Ecto neural progenitor cell (in vitro differentiated cells): ENCODE data around the gene GPC6.

ENCODE experiments used
- DNase-seq: peaks from one replicate; pipeline ENCODE4 v3.0.0-alpha.2; 2018; ENCODE audit warnings: low spot score

The GPC6 gene

GRCh38 chr13:94119360-94119936 is 892.8 kb downstream of the GPC6 start:
- DNase-seq, result no peak

- no peak for DNase-seq
Measured at GRCh38 chr13:94120878-94121277, 894.3 kb downstream of the GPC6 start.

GRCh38 chr13:94121686-94122085 is 895.1 kb downstream of the GPC6 start:
- DNase-seq, result no peak

DNA sequence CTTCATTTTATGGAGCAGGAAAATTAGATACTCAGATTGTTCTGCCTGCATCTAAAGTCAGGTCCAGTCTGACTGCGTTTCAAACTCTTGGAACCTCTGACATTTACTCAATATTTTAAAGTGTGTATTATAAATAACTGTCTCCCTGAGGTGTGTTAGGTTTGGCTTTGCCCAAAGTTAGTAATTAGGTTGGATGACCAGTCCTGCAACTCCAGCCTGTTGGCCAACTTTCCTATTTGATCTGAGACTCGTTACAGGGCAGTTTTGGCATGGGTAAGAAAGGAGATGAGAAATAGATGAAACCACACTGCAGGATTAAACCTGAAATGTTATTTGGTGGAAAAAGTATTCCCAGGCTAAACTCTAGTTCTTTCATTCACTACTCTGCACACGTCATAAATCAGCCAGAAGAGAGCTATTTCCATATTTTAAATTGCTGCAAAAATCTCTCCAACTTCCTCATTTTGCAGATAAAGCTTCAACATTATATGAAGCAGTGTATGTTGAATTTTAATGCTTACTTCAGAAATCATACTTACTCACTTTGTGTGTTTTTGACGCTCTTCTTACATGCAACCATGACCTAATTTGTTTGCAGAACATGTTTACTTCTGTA is 895.8 kb downstream of the GPC6 start:
- no peak for DNase-seq

- DNase-seq, result no peak
Measured at GRCh38 chr13:94123557-94123956, 897.0 kb downstream of the GPC6 start.

GRCh38 chr13:94128430-94128829 is 901.8 kb downstream of the GPC6 start:
- DNase-seq, result no peak

DNA sequence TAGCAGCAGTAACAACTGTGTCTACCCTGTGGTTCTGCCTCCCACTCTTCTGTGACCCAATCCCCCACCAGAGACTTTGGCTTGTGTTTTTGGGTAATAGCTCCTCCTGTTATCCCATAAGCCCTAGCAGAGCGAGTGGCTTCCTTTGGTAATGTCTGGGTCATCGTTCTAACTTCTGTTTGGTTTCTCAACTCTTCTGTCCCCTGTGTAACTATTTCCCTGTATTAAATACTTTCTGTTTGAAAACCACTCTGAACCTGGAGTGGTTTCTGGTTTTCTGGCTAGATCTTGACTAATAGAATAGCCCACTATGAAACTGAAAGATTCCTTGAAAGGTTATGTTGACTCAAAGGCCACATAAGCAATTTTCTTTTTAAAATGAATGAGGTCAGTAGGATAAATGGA is 902.9 kb downstream of the GPC6 start:
- no peak for DNase-seq

DNA sequence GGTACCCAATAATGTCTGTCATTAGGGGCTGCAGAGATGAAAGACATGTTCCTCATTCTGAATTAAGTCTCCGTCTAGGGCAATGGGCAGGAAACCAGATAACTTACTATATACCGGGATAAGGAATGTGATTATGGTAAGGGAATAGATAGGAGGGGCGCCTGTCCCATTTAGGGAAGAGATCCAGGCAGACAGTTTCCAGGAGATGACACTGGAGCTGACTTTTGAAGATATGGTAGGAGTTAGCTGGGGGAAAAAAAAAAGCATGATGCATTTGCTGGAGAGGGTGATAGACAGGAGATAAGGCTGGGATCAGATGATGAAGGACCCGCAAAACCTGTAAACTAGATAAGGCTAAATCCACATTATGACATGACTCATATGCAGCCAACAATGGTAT is 912.2 kb downstream of the GPC6 start:
- no peak for DNase-seq

DNA sequence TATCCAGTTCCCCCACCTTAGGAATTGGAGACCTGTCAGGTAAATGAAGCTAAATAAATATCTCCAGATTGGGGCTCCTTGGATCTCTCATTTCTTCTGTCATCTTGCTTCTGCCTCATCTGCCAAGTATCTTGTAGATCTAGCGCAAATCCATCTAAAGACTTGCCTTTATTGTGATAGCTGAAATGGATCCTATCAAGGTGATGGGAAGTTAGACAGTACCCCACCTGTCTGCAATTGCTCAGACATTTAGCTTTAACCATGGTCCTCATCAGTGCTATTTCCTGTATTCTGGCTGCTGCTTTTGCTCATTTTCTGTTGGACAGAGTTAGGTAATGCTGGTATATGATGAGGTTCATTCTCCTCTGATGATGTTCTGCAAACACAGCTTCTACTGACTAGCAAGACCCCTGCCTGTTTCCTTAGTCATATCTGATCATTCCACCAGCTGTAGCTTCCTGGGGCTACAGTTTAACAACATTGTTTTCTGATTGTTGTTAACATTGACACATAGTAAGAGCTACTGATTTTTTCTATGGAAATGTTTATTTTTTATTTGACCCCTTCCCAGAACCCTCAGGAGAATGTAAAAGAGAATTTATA is 912.9 kb downstream of the GPC6 start:
- no peak for DNase-seq

GRCh38 chr13:94140027-94140426 is 913.4 kb downstream of the GPC6 start:
- no peak for DNase-seq

GRCh38 chr13:94140511-94140910 is 913.9 kb downstream of the GPC6 start:
- no peak for DNase-seq

- DNase-seq, result no peak
Measured at GRCh38 chr13:94143624-94144350, 917.2 kb downstream of the GPC6 start.

- DNase-seq, result no peak
Measured at GRCh38 chr13:94145966-94146365, 919.4 kb downstream of the GPC6 start.

DNA sequence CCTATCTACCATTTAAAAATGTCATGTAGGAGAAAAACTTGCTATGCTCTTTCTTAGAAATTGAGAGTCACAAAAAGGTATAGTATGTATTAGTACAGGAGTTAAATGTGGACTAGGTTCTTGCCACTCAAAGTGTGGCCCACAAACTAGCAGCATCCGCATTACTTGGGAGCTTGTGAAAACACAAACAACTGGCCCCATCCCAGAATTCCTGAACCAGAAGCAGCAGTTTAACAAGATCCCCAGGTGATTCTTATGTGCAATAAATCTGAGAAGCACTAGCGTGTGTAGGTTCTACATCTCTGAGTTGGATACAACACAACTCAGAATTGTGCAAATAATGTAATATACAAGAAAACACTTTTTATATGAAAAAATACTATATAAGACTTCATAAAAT is 927.0 kb downstream of the GPC6 start:
- no peak for DNase-seq

GRCh38 chr13:94154367-94154766 is 927.8 kb downstream of the GPC6 start:
- DNase-seq, result no peak

GRCh38 chr13:94157705-94158218 is 931.2 kb downstream of the GPC6 start:
- DNase-seq, result no peak

DNA sequence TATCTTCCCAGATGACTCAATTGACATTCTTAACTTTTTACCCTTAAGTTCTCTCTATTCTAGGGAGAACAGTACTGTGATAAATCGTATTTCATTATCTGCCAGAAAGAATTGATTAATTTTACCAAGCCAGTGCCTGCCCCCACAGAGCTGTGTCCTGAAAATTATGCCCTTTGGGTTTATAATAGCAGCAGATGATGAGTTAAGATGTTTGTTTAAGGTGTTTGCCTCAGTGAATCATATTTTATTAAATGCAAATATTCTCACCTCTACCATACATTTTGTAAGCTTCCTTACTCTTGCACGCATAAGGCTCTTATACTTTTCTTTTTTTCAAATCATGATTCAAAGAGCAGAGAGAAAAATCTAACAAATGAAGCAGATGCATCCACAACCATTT is 934.3 kb downstream of the GPC6 start:
- DNase-seq, result no peak

DNA sequence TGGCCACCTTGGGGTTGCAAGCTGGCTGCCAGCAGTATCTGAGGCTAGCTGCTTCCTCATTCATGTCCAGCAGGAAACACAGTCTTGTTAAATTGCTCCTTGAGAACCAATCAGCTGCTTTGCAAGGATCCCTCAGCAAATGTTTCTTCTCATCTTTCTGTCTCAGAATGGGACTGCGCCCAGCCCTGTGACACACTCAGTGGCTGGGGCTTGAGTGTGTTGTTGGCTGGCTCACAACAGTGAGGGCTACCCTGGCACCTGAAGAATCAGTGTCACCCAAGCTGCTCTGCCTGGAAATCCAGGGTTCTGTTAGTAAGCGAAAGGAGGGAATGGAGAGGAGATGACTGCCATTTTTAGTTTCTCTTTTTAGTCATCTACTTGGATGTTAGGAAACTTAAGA is 935.7 kb downstream of the GPC6 start:
- no peak for DNase-seq

- DNase-seq, result no peak
Measured at GRCh38 chr13:94163535-94163934, 936.9 kb downstream of the GPC6 start.

DNA sequence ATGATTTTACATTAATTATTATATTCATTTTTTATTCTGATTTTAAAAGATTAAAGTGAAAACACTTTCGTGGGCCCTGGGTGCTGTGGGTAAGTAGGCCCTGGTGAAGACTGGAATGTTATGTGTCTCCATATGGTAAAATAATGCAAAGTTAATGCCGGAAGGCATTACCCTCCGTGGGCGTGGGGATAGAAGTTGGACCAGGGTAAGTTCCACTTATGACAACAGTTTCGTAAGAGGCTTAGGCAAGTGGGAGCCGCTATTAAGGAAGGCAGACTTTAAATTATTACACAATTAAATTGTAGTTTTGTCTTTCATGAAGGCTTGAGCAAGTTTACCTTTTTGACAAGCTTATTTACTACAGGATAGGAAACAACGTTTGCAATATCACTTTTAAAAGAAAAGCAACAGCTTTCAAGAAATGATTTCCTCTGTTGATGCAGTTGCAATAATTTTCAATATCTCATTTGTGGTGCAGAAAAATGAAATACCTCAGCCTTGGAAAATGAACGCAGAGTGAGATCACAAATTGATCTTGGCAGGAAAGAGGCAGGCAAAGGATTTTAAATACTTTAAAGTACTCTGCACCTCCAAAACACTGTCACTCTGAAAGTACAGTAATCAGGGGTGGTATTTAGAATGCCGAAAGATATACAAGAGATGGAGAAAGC is 942.3 kb downstream of the GPC6 start:
- no peak for DNase-seq

- DNase-seq, result no peak
Measured at GRCh38 chr13:94169454-94170144, 943.0 kb downstream of the GPC6 start.

DNA sequence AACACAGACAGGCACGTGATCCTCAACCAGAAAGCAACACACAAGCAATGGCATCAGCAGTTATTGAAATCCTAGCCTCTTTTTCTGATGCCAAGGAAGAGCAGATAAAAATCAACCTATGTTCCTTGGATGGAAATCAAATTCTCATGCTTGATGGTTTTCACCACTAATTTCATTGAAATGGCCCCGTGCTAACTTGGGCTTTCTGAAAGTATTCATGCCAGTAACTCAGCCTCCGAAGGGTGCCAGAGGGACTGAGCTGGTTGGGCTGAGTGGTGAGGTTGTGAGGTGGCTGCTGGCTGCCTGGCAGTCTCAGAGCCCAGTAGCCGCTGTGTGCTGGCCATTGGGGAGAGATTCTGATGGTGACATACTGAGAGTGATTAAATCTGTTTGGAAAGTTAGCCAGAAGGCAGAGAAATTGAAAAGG is 943.6 kb downstream of the GPC6 start:
- DNase-seq, result no peak
